HepG2 (cell line): ENCODE data around the gene RAB3B. TPM values are rescaled to one million over a fixed set of nuclear protein-coding genes. Genes with fewer than 3 reads are reported as not detected.
A peak's percentile ranks its signal among the peaks of the same experiment; 100 is the strongest.

Experiments
- ATAC-seq: fragments of 200-7000 bp; cut with Tn5 transposase; 3 replicates; pipeline ENCODE4 v1.9.1; 2020; ENCODE audit warnings: mild to moderate bottlenecking, moderate library complexity
- BruUV-seq: library from RNA; stranded (reverse); fragments of 400-500 nt; replicated peaks from 2 replicates; lab custom pipeline; 2021; lab: Mats Ljungman, UMichigan
- CTCF ChIA-PET: fragments of 300-600 bp; formaldehyde crosslinking; extraction: SDS; loops from one replicate; lab custom pipeline; 2021; ENCODE audit warnings: low total read pairs, inconsistent platforms, low intra/inter-chr PET ratio; lab: Yijun Ruan, JAX
- POLR2A ChIA-PET: fragments of 350-600 bp; sonication (Branson Sonifier 250); formaldehyde crosslinking; loops from one replicate; lab custom pipeline; 2020; ENCODE audit warnings: antibody characterized with exemption, inconsistent platforms; lab: Yijun Ruan, JAX
- DNase-seq: peaks from one replicate; pipeline ENCODE4 v3.0.0-alpha.2; 2015; ENCODE audit warnings: low spot score
- FAIRE-seq: peaks from 3 replicates; lab custom pipeline; 2011; peaks lifted over from hg19 to GRCh38; lab: Jason Lieb, UNC
- H2AFZ ChIP-seq: one replicate; pipeline ENCODE4 v1.6.1; 2011; ENCODE audit warnings: low read length, inconsistent platforms
- H3K27ac ChIP-seq: fragments of 300-600 bp; 3 replicates; pipeline ENCODE4 v1.8.0; 2011; ENCODE audit warnings: mixed run types, mild to moderate bottlenecking, mixed read lengths, low read length, inconsistent platforms; ENCODE audit not compliant: insufficient read depth; ENCODE audit errors: extremely low read length
- H3K27me3 ChIP-seq, 2 experiments: fragments of 200-600 bp in 1 of 2; 2 replicates in 1 of 2; 3 replicates in 1 of 2; pipeline versions ENCODE4 v1.6.0 to v1.8.0; 2011; ENCODE audit warnings: low read length in 2 of 2, mild to moderate bottlenecking in 2 of 2, moderate library complexity in 2 of 2, inconsistent platforms in 1 of 2; ENCODE audit not compliant: insufficient read depth in 2 of 2, control insufficient read depth in 1 of 2
- H3K36me3 ChIP-seq, 2 experiments: fragments of 200-600 bp in 1 of 2; replicated peaks in 1 of 2; 2 replicates in 1 of 2; 3 replicates in 1 of 2; pipeline versions ENCODE4 v1.5.1 to v1.8.0; 2011; ENCODE audit warnings: low read length in 2 of 2, inconsistent platforms in 1 of 2; ENCODE audit not compliant: insufficient read depth in 2 of 2, control insufficient read depth in 1 of 2
- H3K4me1 ChIP-seq: 2 replicates; pipeline ENCODE4 v1.5.1; 2012; ENCODE audit warnings: low read length, inconsistent platforms; ENCODE audit not compliant: insufficient read depth
- H3K4me2 ChIP-seq: 2 replicates; pipeline ENCODE4 v1.6.0; 2011; ENCODE audit warnings: low read depth, low read length, inconsistent platforms
- H3K4me3 ChIP-seq, 3 experiments: fragments of 200-600 bp in 1 of 3; sonication (generic), shearing (Covaris generic) in 1 of 3; replicated peaks in 1 of 3; 2 replicates each; pipeline ENCODE4 v1.5.1; 2011 to 2016; ENCODE audit warnings: low read length in 3 of 3, inconsistent platforms in 2 of 3, low read depth in 2 of 3, mild to moderate bottlenecking in 2 of 3, control low read depth in 1 of 3, mixed read lengths in 1 of 3; ENCODE audit not compliant: insufficient read depth in 1 of 3
- H3K79me2 ChIP-seq: one replicate; pipeline ENCODE4 v1.6.1; 2011; ENCODE audit warnings: low read length, inconsistent platforms; ENCODE audit not compliant: insufficient read depth
- H3K9ac ChIP-seq: 2 replicates; pipeline ENCODE4 v1.6.0; 2011; ENCODE audit warnings: mild to moderate bottlenecking, low read depth, low read length, inconsistent platforms; ENCODE audit not compliant: insufficient read depth
- H3K9me3 ChIP-seq: 2 replicates; pipeline ENCODE4 v1.5.1; 2012; ENCODE audit warnings: mild to moderate bottlenecking, low read length
- H4K20me1 ChIP-seq: 2 replicates; pipeline ENCODE4 v1.6.0; 2011; ENCODE audit warnings: inconsistent platforms, mild to moderate bottlenecking, low read length, moderate library complexity; ENCODE audit not compliant: insufficient read depth
- CEBPB ChIP-seq: IDR thresholded peaks from 2 replicates; pipeline ENCODE4 v1.6.1; 2011; ENCODE audit warnings: low read depth, low read length, improper control_type of control experiment, borderline replicate concordance
- GABPA ChIP-seq, 2 experiments: IDR thresholded peaks; 2 replicates each; pipeline ENCODE4 v1.6.1; 2011 to 2016; ENCODE audit warnings: low read depth in 2 of 2, low read length in 1 of 2, missing biosample characterization in 1 of 2, missing genetic modification characterization in 1 of 2
- KLF12 ChIP-seq: sonication (generic); formaldehyde crosslinking; IDR thresholded peaks from 2 replicates; pipeline ENCODE4 v1.4.0; 2020; ENCODE audit warnings: missing genetic modification reagents, borderline replicate concordance
- MBD4 ChIP-seq: IDR thresholded peaks from 2 replicates; pipeline ENCODE4 v1.6.1; 2012; ENCODE audit warnings: low read length, inconsistent platforms, borderline replicate concordance
- NR2F1 ChIP-seq, 2 experiments: fragments of 450-650 bp in 1 of 2; formaldehyde crosslinking in 1 of 2; IDR thresholded peaks; 2 replicates each; pipeline versions ENCODE4 v1.5.0 to v1.6.1; 2016 to 2020; ENCODE audit warnings: mild to moderate bottlenecking in 1 of 2, missing compliant biosample characterization in 1 of 2, missing genetic modification reagents in 1 of 2, moderate library complexity in 1 of 2
- POGK ChIP-seq: sonication (generic); formaldehyde crosslinking; conservative IDR thresholded peaks from 2 replicates; pipeline ENCODE4 v1.8.0; 2022; ENCODE audit warnings: mild to moderate bottlenecking, moderate library complexity, missing genetic modification reagents
- PRMT3 ChIP-seq: sonication (generic); formaldehyde crosslinking; IDR thresholded peaks from 2 replicates; pipeline ENCODE4 v1.8.1; 2022; ENCODE audit warnings: low read depth, mild to moderate bottlenecking, moderate library complexity, missing genetic modification reagents, borderline replicate concordance
- PRPF4 ChIP-seq: fragments of 200-400 bp; formaldehyde crosslinking; IDR thresholded peaks from 2 replicates; pipeline ENCODE4 v1.6.1; 2016; ENCODE audit warnings: low read length, low read depth; ENCODE audit not compliant: poor library complexity, severe bottlenecking
- REST ChIP-seq, 2 experiments: IDR thresholded peaks; 2 replicates each; pipeline ENCODE4 v1.6.1; 2011 to 2012; ENCODE audit warnings: low read length in 2 of 2, borderline replicate concordance in 1 of 2, low read depth in 1 of 2, mild to moderate bottlenecking in 1 of 2, moderate library complexity in 1 of 2
- ZBTB34 ChIP-seq: sonication (generic); formaldehyde crosslinking; IDR thresholded peaks from 2 replicates; pipeline ENCODE4 v1.8.0; 2022; ENCODE audit warnings: mild to moderate bottlenecking, missing genetic modification reagents
- ZNF207 ChIP-seq: fragments of 450-650 bp; IDR thresholded peaks from 2 replicates; pipeline ENCODE4 v1.6.1; 2016; ENCODE audit warnings: antibody characterized with exemption, borderline replicate concordance
- ZNF232 ChIP-seq: sonication (generic); formaldehyde crosslinking; IDR thresholded peaks from 2 replicates; pipeline ENCODE4 v1.4.0; 2020; ENCODE audit warnings: missing genetic modification reagents, borderline replicate concordance
- ZNF331 ChIP-seq: sonication (generic); formaldehyde crosslinking; IDR thresholded peaks from 2 replicates; pipeline ENCODE4 v1.4.0; 2020; ENCODE audit warnings: missing genetic modification reagents
- ZNF335 ChIP-seq: sonication (generic); formaldehyde crosslinking; IDR thresholded peaks from 2 replicates; pipeline ENCODE4 v1.4.0; 2020; ENCODE audit warnings: missing genetic modification reagents
- ZNF34 ChIP-seq: sonication (generic); formaldehyde crosslinking; IDR thresholded peaks from 2 replicates; pipeline ENCODE4 v1.4.0; 2020; ENCODE audit warnings: mild to moderate bottlenecking, missing genetic modification reagents, borderline replicate concordance
- WGBS: methylation state at CpG from one replicate; pipeline ENCODE4 v1.1.6; 2017; ENCODE audit warnings: low lambda C conversion rate; 5-methylcytosine and 5-hydroxymethylcytosine counted together
- in situ Hi-C: cut with HindIII; loops from 2 replicates; pipeline ENCODE4 v1.10.0; 2017; ENCODE audit warnings: low pct_unique_long_range_greater_than_20kb; ENCODE audit not compliant: extremely low pct_ligation_motif_present
- intact Hi-C: fragments of 100-400 bp; cut with micrococcal nuclease; formaldehyde crosslinking; loops from one replicate; pipeline ENCODE4 v1.10.0; 2022; ENCODE audit not compliant: unreplicated experiment
- polyA plus RNA-seq, 8 experiments: library from polyadenylated mRNA; depleted of rRNA in 3 of 8; stranded (reverse) in 7 of 8; unstranded in 1 of 8; fragments of >200 nt; fragmentation: Illumina TruSeq in 4 of 8; extraction: Trizol in 4 of 8; gene quantifications; 2 replicates each; pipeline versions ENCODE4 v1.2.1 to v1.2.3, GENCODE V29; 2011 to 2016; ENCODE audit warnings: low read depth in 4 of 8, missing spikeins in 1 of 8, mixed read lengths in 1 of 8; ENCODE audit not compliant: insufficient read depth in 1 of 8
- total RNA-seq, 5 experiments: library from RNA; depleted of rRNA; stranded (reverse); fragments of >200 nt; fragmentation: Illumina TruSeq; extraction: Trizol; gene quantifications; 2 replicates each; pipeline ENCODE4 v1.2.3, GENCODE V29; 2016; ENCODE audit warnings: low read depth in 1 of 5

Gene RAB3B
- total and polyA plus RNA-seq, 2 of the 13 experiments (the other 11 are each of a cell fraction or from before 2014, with no cell fraction given) = 1.0 to 1.2 TPM

GRCh38 chr1:52002038-52002917, 11.8 kb upstream of the RAB3B start:
- ChIA-PET POLR2A (no interaction called here), CTCF (interaction anchor here (2.5 kb wide), 1 partner anchor 105 kb away, joined by 54 read pairs; no protein-coding TSS in a partner anchor)
- Histone ChIP-seq H3K36me3 (no peaks in the 10 kb centered on the region), H3K9ac (no peak overlapping the region), H3K79me2 (no peaks in the 10 kb centered on the region), H4K20me1 (no peaks in the 10 kb centered on the region), H2AFZ (no peak overlapping the region), H3K27me3 (peaks cover 0 to 18% of the 10 kb centered on the region in 2 experiments), H3K27ac (no peak overlapping the region), H3K4me2 (no peak overlapping the region), H3K4me3 (no peak overlapping the region), H3K4me1 (peaks cover 20% of the 10 kb centered on the region), H3K9me3 (no peaks in the 10 kb centered on the region)
- in situ Hi-C loops (no loop called here), intact Hi-C loops (loop anchor here (1.0 to 10.0 kb wide), 3 partner anchors 85 to 177 kb away; no protein-coding TSS in a partner anchor)
- ATAC-seq (peak; percentile 90), FAIRE-seq (peak; percentile 93), DNase-seq (peak; percentile 84)
- 40% methylated on average over 9 of the region's 9 CpGs for WGBS
- BruUV-seq = no TSS peak
- TF ChIP-seq NR2F1 (CRISPR knock-in tag; IDR thresholded peaks at IDR 0.05) (0 out of 4 replicates have a peak, but pooled peaks of 1 of the 2 experiments have one; percentile 14), GABPA (IDR thresholded peaks at IDR 0.05; ENCODE audit: low read depth, low read length) (no peak), GABPA (CRISPR knock-in tag; IDR thresholded peaks at IDR 0.05; ENCODE audit: low read depth) (no peak), ZNF331 (CRISPR knock-in tag) (0 out of 2 replicates have a peak, but pooled peaks have one; percentile 36), CEBPB (peak; percentile 50), ZBTB34 (CRISPR knock-in tag) (no peak), POGK (CRISPR knock-in tag) (no peak), ZNF232 (no peak), PRMT3 (CRISPR knock-in tag) (no peak), ZNF34 (no peak), ZNF207 (no peak), ZNF335 (CRISPR knock-in tag) (no peak), REST (IDR thresholded peaks at IDR 0.05; ENCODE audit: borderline replicate concordance in 1 of 2, low read depth in 1 of 2, low read length in 2 of 2) (peak; percentile 41 to 93), PRPF4 (no peak), KLF12 (CRISPR knock-in tag) (no peak), MBD4 (no peak)
